T47D (cell line): ENCODE results near the gene RGS3.
A peak's percentile ranks its signal among the peaks of the same experiment; 100 is the strongest.

ENCODE experiments used
- DNase-seq, 2 experiments: peaks; one replicate each; pipeline versions ENCODE4 v3.0.0 to v3.0.0-alpha.2; 2011 to 2012; ENCODE audit warnings: low read depth in 1 of 2, low spot score in 1 of 2
- JUND ChIP-seq: IDR thresholded peaks from 2 replicates; pipeline ENCODE4 v1.6.1; 2012; ENCODE audit warnings: low read depth
- in situ Hi-C: cut with HindIII; loops from 2 replicates; pipeline ENCODE4 v1.10.0; 2016; ENCODE audit warnings: low sequenced_read_pairs, low pct_unique_long_range_greater_than_20kb

RGS3 gene

DNA sequence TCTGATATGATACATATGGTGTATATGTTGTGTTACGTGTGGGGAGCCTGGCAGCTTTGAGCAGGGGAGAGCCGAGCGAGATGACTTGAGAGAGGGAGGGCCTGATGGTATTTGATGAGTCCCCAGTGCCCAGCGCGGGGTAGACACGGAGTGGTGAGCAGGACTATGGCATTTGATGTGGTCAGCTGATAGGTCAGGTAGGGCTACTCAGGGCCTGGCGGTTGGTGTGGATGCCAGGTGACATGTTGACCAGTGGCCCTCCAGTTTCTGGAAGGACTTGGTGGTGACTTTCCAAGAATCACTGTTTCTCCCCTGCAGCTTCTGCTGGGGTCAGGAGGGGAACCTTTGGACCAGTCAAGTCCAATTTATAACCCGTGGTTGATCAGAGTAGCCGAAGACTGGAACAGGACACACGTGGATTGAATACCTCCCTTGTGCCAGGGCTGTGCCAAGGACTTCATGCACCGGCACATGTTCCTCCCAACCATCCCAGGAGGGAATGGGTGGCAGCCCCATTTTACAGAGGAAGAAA is 148.8 kb downstream of the RGS3 start:
- in situ Hi-C loops, result no loop called here
- no peak for DNase-seq
- no peak for TF ChIP-seq JUND

DNA sequence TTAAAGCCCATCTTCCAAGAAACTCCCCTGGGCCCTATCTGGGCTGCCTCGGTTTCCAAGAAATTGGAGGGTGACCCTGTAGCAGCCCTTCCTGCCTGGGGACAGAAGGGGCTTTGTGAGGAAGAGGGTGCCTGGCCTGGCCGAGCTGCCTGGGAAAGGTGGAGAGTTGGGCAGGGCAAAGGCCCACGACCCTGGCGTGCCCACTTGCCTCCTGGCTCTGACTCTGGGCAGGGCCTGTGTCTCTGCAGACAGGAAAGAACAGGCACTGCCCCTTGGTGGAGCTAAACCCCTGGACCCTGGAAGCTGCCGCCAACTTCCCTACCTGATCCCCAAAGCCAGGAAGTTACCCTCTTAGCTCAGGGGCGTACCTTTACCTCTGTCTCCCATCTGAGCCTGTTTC is 149.3 kb downstream of the RGS3 start:
- DNase-seq, result no peak
- in situ Hi-C loops, result no loop called here

DNA sequence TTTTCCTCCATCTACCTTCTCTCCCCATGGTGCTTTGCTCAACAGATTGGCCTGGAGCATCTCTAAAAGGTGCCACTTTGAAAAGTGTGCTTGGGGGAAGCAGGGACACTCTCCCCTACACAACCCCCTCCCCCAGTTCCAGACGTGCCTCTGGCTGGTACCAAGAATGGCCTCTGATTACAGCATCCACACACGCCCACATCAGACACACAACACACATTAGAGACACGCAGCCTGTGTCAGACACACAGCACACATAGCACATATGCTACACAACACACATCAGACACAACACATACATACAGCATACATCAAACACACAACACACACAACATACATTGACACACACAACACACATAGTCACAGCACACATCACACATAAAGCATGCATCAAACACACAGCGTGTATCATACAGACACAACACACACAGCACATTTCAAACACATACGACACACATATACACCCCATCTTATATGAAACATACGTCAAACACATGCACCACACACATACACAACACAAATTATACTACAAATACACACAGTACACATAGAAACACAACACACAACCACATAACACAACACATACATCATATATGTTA is 150.4 kb downstream of the RGS3 start:
- no peak for TF ChIP-seq JUND
- in situ Hi-C loops, result no loop called here

More for the DNA sequence above, 149.3 kb downstream of the RGS3 start:
- no peak for TF ChIP-seq JUND

DNA sequence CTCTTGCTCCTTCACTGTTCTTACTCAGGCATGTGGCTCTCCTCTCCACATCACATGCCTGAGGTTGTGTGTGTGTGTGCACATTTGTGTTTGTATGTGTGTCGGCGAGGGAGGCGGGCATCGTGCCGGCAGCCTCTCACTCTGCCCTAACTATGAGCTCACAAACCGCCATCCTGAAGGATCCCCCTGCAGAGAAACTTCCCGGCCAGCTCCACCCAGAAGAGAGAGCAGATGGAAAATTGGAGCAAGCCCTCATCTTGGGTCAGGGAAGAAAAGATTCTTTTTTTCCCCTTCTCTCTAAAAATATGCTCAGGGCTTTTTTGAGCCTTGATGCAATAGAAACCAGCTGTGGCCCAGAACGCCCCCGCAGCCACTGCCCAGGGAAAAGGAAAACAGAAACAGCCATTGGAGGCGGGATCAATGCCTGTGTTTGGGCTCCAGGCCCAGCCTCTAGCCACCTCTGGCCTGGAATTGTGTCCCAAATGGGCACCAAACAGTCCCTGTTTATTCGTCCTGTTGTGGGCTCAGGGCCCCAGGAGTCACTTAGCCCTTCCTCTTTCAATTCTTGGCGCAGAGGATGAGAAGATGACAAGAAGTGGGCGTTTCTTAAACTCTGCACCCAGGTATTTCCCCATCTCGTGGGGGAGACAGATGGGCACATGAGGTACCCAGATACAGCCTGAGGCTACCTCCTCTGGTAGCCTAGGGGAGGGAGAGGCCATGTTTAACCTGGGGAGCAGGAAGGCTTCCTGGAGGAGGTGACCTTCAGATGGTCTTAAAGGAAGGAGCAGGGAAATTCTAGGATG is 151.5 kb downstream of the RGS3 start:
- no peak for TF ChIP-seq JUND
- DNase-seq, result no peak
- in situ Hi-C loops, result no loop called here

More for the DNA sequence above, 150.4 kb downstream of the RGS3 start:
- no peak for DNase-seq

GRCh38 chr9:113616116-113616515 is 152.6 kb downstream of the RGS3 start:
- TF ChIP-seq JUND, result no peak
- in situ Hi-C loops, result no loop called here
- DNase-seq, result no peak

DNA sequence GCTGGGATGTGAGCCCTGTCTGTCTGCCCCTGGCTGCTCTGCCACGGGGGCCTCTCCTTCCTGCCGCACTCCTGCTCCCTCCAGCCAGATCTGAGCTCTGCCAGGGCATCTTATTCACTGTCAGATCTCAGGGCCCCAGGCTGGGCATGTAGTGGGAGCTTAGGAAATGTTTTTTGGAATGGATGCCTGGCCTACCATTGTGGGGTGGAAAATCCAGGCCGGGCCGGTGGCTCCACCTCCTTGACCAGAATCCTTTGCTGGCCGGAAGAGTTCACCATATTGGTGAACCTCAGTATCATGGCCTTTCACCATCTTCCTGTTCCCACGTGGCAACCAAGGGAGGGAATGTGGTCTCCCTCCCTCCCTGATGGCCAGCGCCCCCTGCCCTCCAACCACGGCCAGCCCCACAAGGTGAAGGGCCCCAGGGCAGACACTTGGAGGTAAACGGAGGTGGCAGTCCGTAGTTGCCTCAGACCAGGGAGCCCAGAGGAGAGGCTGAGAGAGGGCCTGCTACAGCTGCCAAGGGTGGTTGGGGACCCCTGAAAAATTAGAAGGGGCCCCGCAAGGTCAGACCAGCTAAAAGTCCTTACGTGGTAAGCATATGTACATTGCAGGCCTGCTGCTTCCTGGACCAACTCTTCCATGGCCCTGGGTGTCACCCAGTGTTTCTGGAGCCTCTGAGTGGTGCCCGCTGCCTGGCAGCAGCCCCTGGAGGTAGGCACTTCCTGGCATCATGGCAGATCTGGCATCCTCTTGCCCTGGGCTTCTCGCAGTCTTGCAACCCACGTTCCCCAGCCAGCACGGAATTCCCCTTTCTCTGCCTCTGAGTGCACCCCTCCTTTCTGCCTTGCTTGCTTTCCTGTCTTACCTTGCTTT is 153.3 kb downstream of the RGS3 start:
- DNase-seq, result no peak
- in situ Hi-C loops, result no loop called here
- no peak for TF ChIP-seq JUND

DNA sequence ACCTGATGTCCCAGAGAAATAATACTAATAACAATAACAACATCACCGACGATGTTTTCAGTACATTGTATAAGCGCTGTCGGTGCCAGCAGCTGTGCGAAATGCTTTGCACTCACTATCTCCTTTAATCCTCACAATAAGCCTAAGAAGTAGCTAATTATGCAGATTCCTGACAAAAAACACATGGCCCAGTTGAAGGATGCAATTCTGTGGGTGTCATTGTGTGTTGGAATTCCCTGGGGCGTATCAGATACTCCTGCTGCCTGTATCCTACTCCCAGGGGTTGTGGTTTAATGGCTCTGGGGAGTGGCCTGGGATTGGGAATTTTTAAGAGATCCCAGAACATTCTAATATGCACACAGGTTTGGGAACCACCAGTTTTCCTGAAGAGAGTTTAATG is 154.0 kb downstream of the RGS3 start:
- TF ChIP-seq JUND, result no peak
- no peak for DNase-seq
- in situ Hi-C loops, result no loop called here

GRCh38 chr9:113618836-113619490 is 155.4 kb downstream of the RGS3 start:
- DNase-seq, result no peak
- TF ChIP-seq JUND, result no peak
- in situ Hi-C loops, result no loop called here

- DNase-seq, result no peak
- TF ChIP-seq JUND, result no peak
- in situ Hi-C loops, result no loop called here
Observed at GRCh38 chr9:113619491-113620376, 156.2 kb downstream of the RGS3 start.

DNA sequence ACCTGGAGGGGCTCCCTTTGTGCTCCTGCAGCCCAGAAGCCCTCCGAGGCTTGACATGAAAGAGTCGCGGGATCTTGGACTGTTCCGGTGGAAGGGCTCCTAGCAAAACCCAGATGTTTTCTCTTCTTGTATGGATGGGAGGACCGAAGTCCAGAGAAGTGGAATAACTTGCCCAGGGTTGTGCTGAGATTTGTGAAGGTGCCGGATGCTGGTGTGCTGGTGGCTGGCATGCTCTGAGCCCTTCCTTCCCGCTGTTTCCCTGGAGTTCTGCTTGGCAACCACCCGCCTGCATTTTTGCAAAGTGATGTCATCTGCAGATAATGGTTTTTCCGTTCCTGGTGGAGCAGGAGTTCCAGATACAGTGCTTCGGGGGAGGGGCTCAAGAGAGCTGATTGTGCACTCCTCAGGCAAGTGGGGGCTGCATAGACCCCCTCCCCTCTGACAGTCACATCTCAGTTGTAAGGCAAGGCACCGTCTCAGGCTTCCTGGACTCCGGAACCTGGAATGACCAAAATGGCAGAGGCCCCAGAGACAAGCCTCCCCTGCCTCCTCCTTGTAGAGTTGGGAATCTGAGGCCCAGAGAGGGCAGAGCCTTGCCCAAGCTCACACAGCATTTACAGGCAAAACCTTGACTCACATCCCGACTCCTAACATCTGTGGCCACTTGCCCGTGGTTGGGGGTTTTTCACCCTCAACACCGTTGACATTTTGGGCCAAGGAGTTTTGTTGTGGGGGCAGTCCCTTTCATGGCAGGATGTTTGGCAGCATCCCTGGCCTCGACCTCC is 157.0 kb downstream of the RGS3 start:
- in situ Hi-C loops, result no loop called here
- peak; percentile 83 for TF ChIP-seq JUND
- peak; percentile 55 to 69 for DNase-seq
